Measurements from ENCODE around the gene TMEM92.

TMEM92 gene

DNA sequence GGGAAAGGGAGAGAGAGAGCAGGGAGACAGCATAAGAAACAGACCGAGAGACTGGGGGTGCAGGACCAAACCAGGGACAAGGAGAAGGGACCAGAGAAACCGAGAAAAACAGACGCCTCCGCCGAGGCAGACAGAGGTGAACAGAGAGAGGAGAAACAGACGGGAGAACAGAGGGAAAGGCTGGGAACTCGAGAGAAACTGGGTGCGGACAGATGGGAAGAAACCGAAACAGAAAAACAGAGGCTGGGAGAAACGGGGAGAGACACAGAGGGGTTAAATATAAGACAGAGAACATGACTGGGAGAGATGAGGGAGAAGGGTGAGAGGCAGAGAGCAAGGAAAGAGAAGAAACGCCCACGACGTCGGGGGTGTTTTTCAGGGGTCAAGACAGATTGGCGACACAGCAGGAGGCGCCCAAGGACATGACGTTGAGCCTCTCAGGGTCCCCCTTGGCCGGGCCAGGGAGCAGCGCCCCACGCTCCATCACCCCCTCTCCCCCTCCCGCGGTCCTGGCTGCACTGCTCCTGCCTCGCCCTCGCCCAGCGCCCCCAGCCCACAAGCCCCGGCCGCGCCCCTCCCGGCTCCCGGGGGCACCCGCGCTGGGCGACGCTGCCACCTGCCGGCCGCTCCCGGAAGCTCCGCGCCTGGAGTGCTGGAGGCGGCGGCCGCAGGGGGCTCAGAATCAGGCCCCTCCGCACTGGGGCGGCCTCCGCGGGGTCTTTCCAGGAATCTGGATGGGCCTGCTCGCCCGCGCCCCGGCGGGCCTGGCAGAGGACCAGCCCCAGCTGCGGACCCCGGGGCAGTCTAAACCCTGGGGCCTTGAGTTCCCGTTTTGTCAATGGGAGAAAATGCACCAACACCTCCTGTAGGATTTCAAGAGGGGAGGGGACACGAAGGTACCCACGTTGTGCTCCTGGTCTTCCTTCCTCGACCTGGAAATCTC lies 1.3 kb upstream of the TMEM92 start:
- Histone ChIP-seq H3K4me1 (ENCODE audit: control insufficient read depth in 2 of 2, insufficient read depth in 1 of 2, low read depth in 1 of 2, low read length in 2 of 2) (peaks cover 16 to 33% of the 10 kb centered on the region in 2 donors), H2BK120ac (ENCODE audit: low read depth, low read length) (no peak overlapping the region), H3K18ac (ENCODE audit: low read length) (peak overlapping the region; percentile 77), H3K9ac (ENCODE audit: low read depth, low read length, poor library complexity) (peak overlapping the region; percentile 7), H3K14ac (ENCODE audit: low read length) (no peak overlapping the region), H2BK12ac (ENCODE audit: low read length) (peak overlapping the region; percentile 10), H3K9me3 (replicated peaks in 1 of 2; ENCODE audit: control insufficient read depth in 2 of 2, insufficient read depth in 1 of 2, low read depth in 1 of 2, low read length in 2 of 2) (no peaks in the 10 kb centered on the region), H3K23ac (ENCODE audit: low read depth, low read length, poor library complexity) (no peak overlapping the region), H2AFZ (ENCODE audit: low read length) (peak overlapping the region; percentile 81), H3K4ac (ENCODE audit: low read length) (no peak overlapping the region), H3K36me3 (replicated peaks in 1 of 2; ENCODE audit: control insufficient read depth in 2 of 2, insufficient read depth in 2 of 2, low read length in 2 of 2) (no peaks in the 10 kb centered on the region), H3K79me1 (ENCODE audit: low read depth, low read length) (no peaks in the 10 kb centered on the region), H2BK5ac (ENCODE audit: low read length) (peak overlapping the region; percentile 40), H3K4me2 (ENCODE audit: insufficient read depth, low read length, poor library complexity, severe bottlenecking) (peak overlapping the region; percentile 50), H3K27me3 (ENCODE audit: control insufficient read depth in 3 of 3, insufficient read depth in 3 of 3, low read depth in 1 of 3, low read length in 3 of 3) (peaks cover 0 to 68% (median 18%) of the 10 kb centered on the region in 3 experiments), H4K91ac (ENCODE audit: low read depth, low read length, poor library complexity) (no peak overlapping the region), H2BK15ac (ENCODE audit: low read length) (peak overlapping the region; percentile 32), H3K4me3 (ENCODE audit: low read length in 2 of 2) (no peak overlapping the region), H4K8ac (ENCODE audit: low read depth, low read length) (no peak overlapping the region), H3K27ac (replicated peaks; ENCODE audit: low read length) (no peak overlapping the region), H2AK5ac (ENCODE audit: low read depth, low read length) (no peak overlapping the region)
- WGBS, 2 donors (ENCODE audit: extremely low coverage in 2 of 2, insufficient read length in 2 of 2, insufficient replicate concordance in 1 of 2) = no CpG with 5 or more reads among the region's 57 CpGs
- peak; percentile 75 for DNase-seq (ENCODE audit: low spot score)

DNA sequence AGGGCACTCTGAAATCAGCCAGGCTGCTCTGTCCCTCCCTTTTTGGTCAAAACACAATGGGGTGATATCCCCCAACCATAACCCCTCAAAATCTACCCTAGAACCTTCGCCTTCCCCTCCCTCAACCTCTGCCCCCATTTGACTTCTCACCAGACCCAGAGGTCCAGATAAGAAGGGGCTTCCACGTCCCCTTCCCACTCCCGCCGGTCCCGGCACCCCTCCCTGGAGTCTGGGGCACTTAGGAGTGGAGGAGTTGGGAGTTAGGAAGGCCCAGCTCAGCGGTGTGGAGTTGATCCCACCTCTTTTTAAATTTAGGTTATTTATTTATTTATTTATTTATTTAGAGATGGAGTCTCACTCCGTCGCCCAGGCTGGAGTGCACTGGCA lies 619 bp upstream of the TMEM92 start:
- Histone ChIP-seq H3K4me3 (ENCODE audit: low read length in 2 of 2) (no peak overlapping the region), H2BK120ac (ENCODE audit: low read depth, low read length) (no peak overlapping the region), H2BK15ac (ENCODE audit: low read length) (no peak overlapping the region), H2BK5ac (ENCODE audit: low read length) (peak overlapping the region; percentile 40), H2BK12ac (ENCODE audit: low read length) (no peak overlapping the region), H2AK5ac (ENCODE audit: low read depth, low read length) (no peak overlapping the region), H3K9ac (ENCODE audit: low read depth, low read length, poor library complexity) (no peak overlapping the region), H4K8ac (ENCODE audit: low read depth, low read length) (no peak overlapping the region), H3K36me3 (replicated peaks in 1 of 2; ENCODE audit: control insufficient read depth in 2 of 2, insufficient read depth in 2 of 2, low read length in 2 of 2) (no peaks in the 10 kb centered on the region), H3K23ac (ENCODE audit: low read depth, low read length, poor library complexity) (no peak overlapping the region), H2AFZ (ENCODE audit: low read length) (peak overlapping the region; percentile 81), H3K4ac (ENCODE audit: low read length) (no peak overlapping the region), H3K4me2 (ENCODE audit: insufficient read depth, low read length, poor library complexity, severe bottlenecking) (no peak overlapping the region), H3K9me3 (replicated peaks in 1 of 2; ENCODE audit: control insufficient read depth in 2 of 2, insufficient read depth in 1 of 2, low read depth in 1 of 2, low read length in 2 of 2) (no peaks in the 10 kb centered on the region), H3K18ac (ENCODE audit: low read length) (no peak overlapping the region), H3K14ac (ENCODE audit: low read length) (no peak overlapping the region), H3K27ac (replicated peaks; ENCODE audit: low read length) (no peak overlapping the region), H3K79me1 (ENCODE audit: low read depth, low read length) (no peaks in the 10 kb centered on the region), H4K91ac (ENCODE audit: low read depth, low read length, poor library complexity) (no peak overlapping the region), H3K4me1 (ENCODE audit: control insufficient read depth in 2 of 2, insufficient read depth in 1 of 2, low read depth in 1 of 2, low read length in 2 of 2) (peaks cover 14 to 28% of the 10 kb centered on the region in 2 donors), H3K27me3 (ENCODE audit: control insufficient read depth in 3 of 3, insufficient read depth in 3 of 3, low read depth in 1 of 3, low read length in 3 of 3) (peaks cover 0 to 67% (median 18%) of the 10 kb centered on the region in 3 experiments)
- WGBS, 2 donors (ENCODE audit: extremely low coverage in 2 of 2, insufficient read length in 2 of 2, insufficient replicate concordance in 1 of 2) = no CpG with 5 or more reads among the region's 8 CpGs
- no peak for DNase-seq (ENCODE audit: low spot score)

DNA sequence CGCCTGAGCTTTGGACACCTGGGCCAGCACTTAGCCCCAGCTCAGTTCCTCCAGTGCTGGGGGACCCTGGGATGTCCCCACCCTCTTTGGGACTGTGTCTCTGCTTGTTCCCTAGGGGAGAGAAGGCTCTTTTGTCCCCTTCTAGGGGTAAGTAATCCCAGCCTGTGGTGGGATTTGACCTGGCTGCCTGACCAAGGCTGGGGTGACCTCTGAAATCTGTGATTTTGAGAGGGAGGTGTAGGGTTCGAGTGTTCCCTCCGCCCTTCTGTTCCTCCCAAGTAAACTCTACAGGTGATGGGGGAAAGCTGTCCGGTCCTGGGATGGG lies 593 bp downstream of the TMEM92 start:
- H3K14ac ChIP-seq (ENCODE audit: low read length) = no peak overlapping the region
- H3K36me3 ChIP-seq (replicated peaks in 1 of 2; ENCODE audit: control insufficient read depth in 2 of 2, insufficient read depth in 2 of 2, low read length in 2 of 2) = no peaks in the 10 kb centered on the region
- H4K8ac ChIP-seq (ENCODE audit: low read depth, low read length) = peak overlapping the region; percentile 88
- H2BK5ac ChIP-seq (ENCODE audit: low read length) = no peak overlapping the region
- H3K4me3 ChIP-seq (ENCODE audit: low read length in 2 of 2) = no peak overlapping the region
- H4K91ac ChIP-seq (ENCODE audit: low read depth, low read length, poor library complexity) = no peak overlapping the region
- no peak for DNase-seq (ENCODE audit: low spot score)
- no peak overlapping the region for H3K9ac ChIP-seq (ENCODE audit: low read depth, low read length, poor library complexity)
- peak overlapping the region; percentile 87 for H2AK5ac ChIP-seq (ENCODE audit: low read depth, low read length)
- peak overlapping the region; percentile 80 for H2BK12ac ChIP-seq (ENCODE audit: low read length)
- peaks cover 0 to 68% (median 18%) of the 10 kb centered on the region in 3 experiments for H3K27me3 ChIP-seq (ENCODE audit: control insufficient read depth in 3 of 3, insufficient read depth in 3 of 3, low read depth in 1 of 3, low read length in 3 of 3)
- peak overlapping the region; percentile 23 for H3K4me2 ChIP-seq (ENCODE audit: insufficient read depth, low read length, poor library complexity, severe bottlenecking)
- H3K4ac ChIP-seq (ENCODE audit: low read length) = no peak overlapping the region
- peak overlapping the region; percentile 92 for H3K18ac ChIP-seq (ENCODE audit: low read length)
- no peak overlapping the region for H2AFZ ChIP-seq (ENCODE audit: low read length)
- H3K9me3 ChIP-seq (replicated peaks in 1 of 2; ENCODE audit: control insufficient read depth in 2 of 2, insufficient read depth in 1 of 2, low read depth in 1 of 2, low read length in 2 of 2) = no peaks in the 10 kb centered on the region
- H2BK120ac ChIP-seq (ENCODE audit: low read depth, low read length) = no peak overlapping the region
- peak overlapping the region; percentile 25 for H2BK15ac ChIP-seq (ENCODE audit: low read length)
- no peak overlapping the region for H3K27ac ChIP-seq (replicated peaks; ENCODE audit: low read length)
- WGBS, 2 donors (ENCODE audit: extremely low coverage in 2 of 2, insufficient read length in 2 of 2, insufficient replicate concordance in 1 of 2) = no CpG with 5 or more reads among the region's 4 CpGs
- peaks cover 6 to 26% of the 10 kb centered on the region in 2 donors for H3K4me1 ChIP-seq (ENCODE audit: control insufficient read depth in 2 of 2, insufficient read depth in 1 of 2, low read depth in 1 of 2, low read length in 2 of 2)
- H3K79me1 ChIP-seq (ENCODE audit: low read depth, low read length) = no peaks in the 10 kb centered on the region
- H3K23ac ChIP-seq (ENCODE audit: low read depth, low read length, poor library complexity) = peak overlapping the region; percentile 52

DNA sequence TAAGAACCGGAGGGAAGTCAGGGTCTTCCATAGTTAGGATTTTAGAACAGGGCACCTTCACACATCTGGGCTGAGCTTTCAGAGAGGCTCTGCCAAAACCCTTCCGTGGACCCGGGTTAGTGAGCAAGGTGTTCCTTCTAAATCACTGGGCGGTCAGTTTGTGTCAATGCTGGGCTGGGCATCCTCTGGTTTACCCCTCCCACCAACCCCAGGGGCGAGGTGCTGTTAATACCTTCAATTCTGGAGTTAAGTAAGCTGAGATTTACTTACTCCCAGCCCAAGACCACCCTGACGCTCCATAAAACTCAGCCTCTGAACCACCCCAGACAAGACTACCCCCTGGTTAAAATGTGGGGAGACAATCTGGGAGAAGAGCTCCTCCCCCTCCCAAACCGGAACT lies 1.0 kb downstream of the TMEM92 start:
- no peak for DNase-seq (ENCODE audit: low spot score)
- Histone ChIP-seq H2AFZ (ENCODE audit: low read length) (no peak overlapping the region), H2BK12ac (ENCODE audit: low read length) (no peak overlapping the region), H4K8ac (ENCODE audit: low read depth, low read length) (no peak overlapping the region), H3K4ac (ENCODE audit: low read length) (no peak overlapping the region), H3K9ac (ENCODE audit: low read depth, low read length, poor library complexity) (no peak overlapping the region), H3K36me3 (replicated peaks in 1 of 2; ENCODE audit: control insufficient read depth in 2 of 2, insufficient read depth in 2 of 2, low read length in 2 of 2) (no peaks in the 10 kb centered on the region), H3K27me3 (ENCODE audit: control insufficient read depth in 3 of 3, insufficient read depth in 3 of 3, low read depth in 1 of 3, low read length in 3 of 3) (peaks cover 0 to 67% (median 18%) of the 10 kb centered on the region in 3 experiments), H3K4me3 (ENCODE audit: low read length in 2 of 2) (no peak overlapping the region), H3K23ac (ENCODE audit: low read depth, low read length, poor library complexity) (no peak overlapping the region), H2BK120ac (ENCODE audit: low read depth, low read length) (no peak overlapping the region), H2BK5ac (ENCODE audit: low read length) (no peak overlapping the region), H3K4me2 (ENCODE audit: insufficient read depth, low read length, poor library complexity, severe bottlenecking) (no peak overlapping the region), H3K79me1 (ENCODE audit: low read depth, low read length) (no peaks in the 10 kb centered on the region), H3K9me3 (replicated peaks in 1 of 2; ENCODE audit: control insufficient read depth in 2 of 2, insufficient read depth in 1 of 2, low read depth in 1 of 2, low read length in 2 of 2) (no peaks in the 10 kb centered on the region), H2AK5ac (ENCODE audit: low read depth, low read length) (no peak overlapping the region), H2BK15ac (ENCODE audit: low read length) (no peak overlapping the region), H3K14ac (ENCODE audit: low read length) (no peak overlapping the region), H4K91ac (ENCODE audit: low read depth, low read length, poor library complexity) (no peak overlapping the region), H3K27ac (replicated peaks; ENCODE audit: low read length) (no peak overlapping the region), H3K4me1 (ENCODE audit: control insufficient read depth in 2 of 2, insufficient read depth in 1 of 2, low read depth in 1 of 2, low read length in 2 of 2) (peaks cover 5 to 27% of the 10 kb centered on the region in 2 donors), H3K18ac (ENCODE audit: low read length) (no peak overlapping the region)
- no CpG with 5 or more reads among the region's 7 CpGs for WGBS, 2 donors (ENCODE audit: extremely low coverage in 2 of 2, insufficient read length in 2 of 2, insufficient replicate concordance in 1 of 2)
